GM13977 (cell line): ENCODE measurements around the gene RAB20.

ENCODE experiments used
- DNase-seq: peaks from one replicate; pipeline ENCODE4 v3.0.0; 2012; ENCODE audit warnings: low spot score
- CTCF ChIP-seq: IDR thresholded peaks from 2 replicates; pipeline ENCODE4 v1.5.1; 2012; ENCODE audit warnings: mild to moderate bottlenecking, control low read depth; ENCODE audit not compliant: insufficient read depth; ENCODE audit errors: extremely low read depth, missing control alignments
- in situ Hi-C: fragments of 300-500 bp; cut with MboI; formaldehyde crosslinking; loops from one replicate; pipeline ENCODE4 v1.12.0; 2022; ENCODE audit warnings: low sequenced_read_pairs, low pct_unique_long_range_greater_than_20kb, mixed read lengths, inconsistent platforms; ENCODE audit not compliant: unreplicated experiment

Gene RAB20

GRCh38 chr13:110520431-110521295 is 40.9 kb downstream of the RAB20 start:
- TF ChIP-seq CTCF: no peak
- in situ Hi-C loops: no loop called here
- DNase-seq: no peak

- in situ Hi-C loops: no loop called here
- TF ChIP-seq CTCF: no peak
- no peak for DNase-seq
Measured at GRCh38 chr13:110519506-110519905, 42.0 kb downstream of the RAB20 start.

- no peak for TF ChIP-seq CTCF
- DNase-seq: no peak
- in situ Hi-C loops: no loop called here
Measured at GRCh38 chr13:110519046-110519445, 42.5 kb downstream of the RAB20 start.

- no peak for DNase-seq
- no peak for TF ChIP-seq CTCF
- in situ Hi-C loops: no loop called here
Measured at GRCh38 chr13:110518571-110518970, 43.0 kb downstream of the RAB20 start.

GRCh38 chr13:110518226-110518525 is 43.3 kb downstream of the RAB20 start:
- no peak for DNase-seq
- in situ Hi-C loops: no loop called here
- no peak for TF ChIP-seq CTCF

GRCh38 chr13:110517505-110518225 is 43.9 kb downstream of the RAB20 start:
- in situ Hi-C loops: no loop called here
- DNase-seq: no peak
- no peak for TF ChIP-seq CTCF
